Aorta (tissue), 5 donors: Measurements from ENCODE around the gene CDK14. TPM values are rescaled to one million over a fixed set of nuclear protein-coding genes. Genes with fewer than 3 reads are reported as not detected.
"Not testable (repeated sequence)": the region's sequence is repeated elsewhere in the genome, so short reads cannot be mapped to it uniquely, and the experiment has no call there.

Experiments
- ATAC-seq: fragments of 200-7000 bp; cut with Tn5 transposase; one replicate; pipeline ENCODE4 v1.9.1; 2022; ENCODE audit warnings: moderate library complexity; ENCODE audit not compliant: low FRiP score
- DNase-seq, 2 donors: peaks; one replicate each; pipeline ENCODE4 v3.0.0-alpha.2; 2020
- H3K27ac ChIP-seq, 2 donors: one replicate each; pipeline ENCODE4 v1.5.1; 2013; ENCODE audit warnings: low read length in 2 of 2, mild to moderate bottlenecking in 2 of 2, moderate library complexity in 2 of 2, control low read depth in 1 of 2, inconsistent platforms in 1 of 2, low read depth in 1 of 2
- H3K27me3 ChIP-seq, 2 donors: one replicate each; pipeline ENCODE4 v1.6.1; 2013; ENCODE audit warnings: control low read depth in 1 of 2, low read length in 1 of 2, mild to moderate bottlenecking in 1 of 2, moderate library complexity in 1 of 2; ENCODE audit not compliant: insufficient read depth in 2 of 2, control insufficient read depth in 1 of 2
- H3K36me3 ChIP-seq, 2 donors: one replicate each; pipeline ENCODE4 v1.6.1; 2013; ENCODE audit warnings: control low read depth in 1 of 2, low read length in 1 of 2, mild to moderate bottlenecking in 1 of 2; ENCODE audit not compliant: insufficient read depth in 2 of 2, control insufficient read depth in 1 of 2
- H3K4me1 ChIP-seq, 2 donors: one replicate each; pipeline ENCODE4 v1.6.1; 2013; ENCODE audit warnings: low read length in 2 of 2, control low read depth in 1 of 2, mild to moderate bottlenecking in 1 of 2, moderate library complexity in 1 of 2; ENCODE audit not compliant: insufficient read depth in 2 of 2, control insufficient read depth in 1 of 2
- H3K4me3 ChIP-seq, 2 donors: one replicate each; pipeline ENCODE4 v1.5.1; 2013; ENCODE audit warnings: low read length in 2 of 2, control low read depth in 1 of 2, mild to moderate bottlenecking in 1 of 2
- H3K9me3 ChIP-seq: one replicate; pipeline ENCODE4 v1.6.1; 2013; ENCODE audit warnings: mild to moderate bottlenecking, low read length; ENCODE audit not compliant: control insufficient read depth
- WGBS, 2 donors: extraction: QIAGEN DNeasy Blood & Tissue Kit; methylation state at CpG; one replicate each; pipeline ENCODE4 v1.1.7; 2013; 5-methylcytosine and 5-hydroxymethylcytosine counted together
- intact Hi-C, 2 donors: fragments of 100-400 bp; cut with DNase I; formaldehyde crosslinking; loops; one replicate each; pipeline versions ENCODE4 v1.14.2 to v1.15.0; 2022
- polyA plus RNA-seq, 2 donors: library from polyadenylated mRNA; stranded (reverse); fragments of 200-250 nt; gene quantifications; one replicate each; pipeline ENCODE4 v1.2.3, GENCODE V29; 2013
- total RNA-seq, 2 donors: library from RNA; stranded (reverse); fragmentation: NEBNext Ultra II Directional; extraction: Animal tissue kit (Norgen Biotek cat#: 25700); gene quantifications; one replicate each; pipeline ENCODE4 v1.2.1, GENCODE V29; 2021
- donor health status: healthy with polysubstance abuse.
- donor health status: Bipolar disorder and iron deficiency.
- donor health status: DM: no; HTN: no; CAD: no.
- donor health status: DM: no; HTN: no; CAD: no.
- donor health status: DM: yes; HTN: yes; CAD: no.

The CDK14 gene
- total and polyA plus RNA-seq, 4 donors: 4.6 to 72.4 (median 29.5) TPM

DNA sequence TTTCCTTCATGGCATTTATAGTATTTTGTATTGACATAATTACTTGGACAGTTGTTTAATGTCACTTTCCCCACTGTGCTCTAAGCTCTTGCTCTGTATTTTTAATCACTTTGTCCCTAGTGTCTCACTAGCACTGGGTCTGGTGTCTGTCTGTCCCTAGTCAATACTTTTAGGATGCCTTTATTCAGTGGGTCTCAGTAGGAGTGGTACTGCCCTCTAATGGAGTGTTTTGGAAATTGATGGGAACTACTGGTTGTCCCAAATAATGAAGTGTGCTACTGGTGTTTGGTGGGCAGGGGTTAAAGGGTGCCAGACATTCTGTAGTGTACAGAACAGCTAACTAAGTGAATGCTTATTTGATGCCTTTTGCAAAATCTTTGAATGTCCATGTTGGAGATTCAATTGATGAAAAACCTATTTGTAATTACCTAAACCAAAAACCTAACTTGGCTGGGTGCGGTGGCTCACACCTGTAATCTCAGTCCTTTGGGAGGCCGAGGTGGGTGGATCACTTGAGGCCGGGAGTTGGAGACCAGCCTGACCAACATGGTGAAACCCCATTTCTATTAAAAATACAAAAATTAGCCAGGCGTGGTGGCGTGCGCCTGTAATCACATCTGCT is 33.3 kb downstream of the CDK14 start:
- WGBS, 2 donors: 97 to 98% methylated on average over 6 of the region's 6 CpGs
- no peaks in the 10 kb centered on the region for H3K4me1 ChIP-seq
- H3K36me3 ChIP-seq: no peaks in the 10 kb centered on the region
- peak; percentile 73 for ATAC-seq
- no peak overlapping the region for H3K4me3 ChIP-seq
- H3K27me3 ChIP-seq: no peaks in the 10 kb centered on the region
- H3K9me3 ChIP-seq: no peaks in the 10 kb centered on the region
- intact Hi-C loops: loop anchor here (5.0 to 10.0 kb wide), 3 partner anchors 75 to 165 kb away; partner anchors contain the start of gene PTTG1IP2 (in 1 of the 2)
- H3K27ac ChIP-seq: no peak overlapping the region
- no peak for DNase-seq

DNA sequence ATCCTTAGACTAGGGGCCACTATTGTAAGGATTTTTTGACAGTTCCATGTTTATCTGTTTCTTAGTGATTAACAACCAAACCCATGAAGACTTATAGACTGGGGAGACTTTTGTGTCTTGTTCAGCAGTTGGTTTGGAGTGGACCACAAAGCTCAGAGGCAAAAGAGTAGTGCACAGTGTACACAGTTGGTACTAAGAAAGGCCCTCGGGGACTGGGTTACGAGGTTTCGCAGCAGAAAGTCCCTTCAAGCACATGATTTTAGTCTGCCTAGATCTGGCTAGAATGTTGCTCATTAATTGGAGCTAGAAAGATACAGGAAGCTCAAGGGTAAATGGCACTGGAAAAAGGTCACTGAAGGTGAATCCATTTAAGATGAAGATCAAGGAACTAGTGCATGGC is 35.4 kb downstream of the CDK14 start:
- WGBS, 2 donors: 94 to 97% methylated on average over 3 of the region's 3 CpGs
- no peaks in the 10 kb centered on the region for H3K4me1 ChIP-seq
- intact Hi-C loops: loop anchor here in 1 of 2 donors (2.0 kb wide), 1 partner anchor 175 kb away; no protein-coding TSS in a partner anchor
- ATAC-seq (no peak), DNase-seq (no peak)
- no peak overlapping the region for H3K27ac ChIP-seq
- no peaks in the 10 kb centered on the region for H3K9me3 ChIP-seq
- H3K4me3 ChIP-seq: no peak overlapping the region
- no peaks in the 10 kb centered on the region for H3K36me3 ChIP-seq
- H3K27me3 ChIP-seq: no peaks in the 10 kb centered on the region

DNA sequence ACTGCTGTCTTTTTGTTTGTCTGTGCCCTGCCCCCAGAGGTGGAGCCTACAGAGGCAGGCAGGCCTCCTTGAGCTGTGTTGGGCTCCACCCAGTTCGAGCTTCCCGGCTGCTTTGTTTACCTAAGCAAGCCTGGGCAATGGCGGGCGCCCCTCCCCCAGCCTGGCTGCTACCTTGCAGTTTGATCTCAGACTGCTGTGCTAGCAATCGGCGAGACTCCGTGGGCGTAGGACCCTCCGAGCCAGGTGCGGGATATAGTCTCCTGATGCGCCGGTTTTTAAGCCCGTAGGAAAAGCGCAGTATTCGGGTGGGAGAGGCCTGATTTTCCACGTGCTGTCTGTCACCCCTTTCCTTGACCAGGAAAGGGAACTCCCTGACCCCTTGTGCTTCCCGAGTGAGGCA is 43.6 kb downstream of the CDK14 start:
- H3K27ac ChIP-seq, H3K27me3 ChIP-seq, DNase-seq, H3K4me1 ChIP-seq, H3K9me3 ChIP-seq, H3K4me3 ChIP-seq, ATAC-seq, intact Hi-C loops, H3K36me3 ChIP-seq: not testable (repeated sequence)
- WGBS, 2 donors: 89 to 95% methylated on average over 13 to 17 of the region's 17 CpGs

DNA sequence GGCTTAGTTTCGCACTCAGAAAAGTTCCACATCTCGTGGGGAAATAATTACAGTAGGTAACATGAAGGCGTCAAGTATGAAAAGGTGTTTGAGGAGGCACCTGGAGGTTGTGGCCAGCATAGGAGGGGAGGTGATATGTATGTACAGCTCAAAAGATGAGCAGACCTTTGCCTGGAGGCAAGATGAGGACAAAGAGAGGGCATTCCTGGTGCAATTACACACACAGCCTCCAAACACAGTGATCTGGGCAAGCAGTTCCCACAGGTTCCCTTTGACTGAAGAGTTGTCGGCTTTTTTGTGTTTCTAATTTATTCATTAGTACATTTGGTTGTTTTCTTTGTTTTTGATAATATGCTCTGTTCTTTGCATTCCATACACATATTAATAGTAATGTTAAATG is 46.9 kb downstream of the CDK14 start:
- DNase-seq (no peak), ATAC-seq (no peak)
- Histone ChIP-seq H3K4me3 (no peak overlapping the region), H3K27me3 (no peaks in the 10 kb centered on the region), H3K4me1 (no peaks in the 10 kb centered on the region), H3K36me3 (no peaks in the 10 kb centered on the region), H3K27ac (no peak overlapping the region), H3K9me3 (no peaks in the 10 kb centered on the region)
- intact Hi-C loops: no loop called here
- 94 to 98% methylated on average over 4 of the region's 4 CpGs for WGBS, 2 donors

DNA sequence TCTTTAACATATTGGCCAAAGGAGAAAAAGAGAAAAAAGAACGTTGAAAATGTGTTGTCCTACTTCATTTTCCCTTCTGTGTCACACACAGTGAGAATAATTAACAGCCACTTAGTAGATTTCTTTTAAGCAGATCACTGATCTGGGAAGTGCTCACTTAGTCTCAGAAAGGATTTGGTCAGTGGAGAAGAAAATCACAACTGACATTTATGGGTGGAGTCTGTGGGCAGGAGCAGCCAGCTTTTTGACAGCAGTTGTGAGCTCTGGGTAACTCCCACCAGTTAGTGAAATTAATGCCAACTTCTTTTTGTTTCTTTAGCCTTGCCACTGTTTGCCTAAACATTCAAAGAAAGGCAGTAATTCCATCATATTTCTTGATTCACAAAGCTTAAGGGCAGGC is 49.7 kb downstream of the CDK14 start:
- DNase-seq (no peak), ATAC-seq (no peak)
- no peak overlapping the region for H3K4me3 ChIP-seq
- H3K27me3 ChIP-seq: no peaks in the 10 kb centered on the region
- no peak overlapping the region for H3K27ac ChIP-seq
- H3K36me3 ChIP-seq: no peaks in the 10 kb centered on the region
- H3K9me3 ChIP-seq: no peaks in the 10 kb centered on the region
- H3K4me1 ChIP-seq: no peaks in the 10 kb centered on the region
- intact Hi-C loops: no loop called here
- 35 to 39% methylated on average over 1 of the region's 1 CpG for WGBS, 2 donors

- intact Hi-C loops: no loop called here
- Histone ChIP-seq H3K27me3 (no peaks in the 10 kb centered on the region), H3K27ac (peak overlapping the region in 1 of 2 donors; percentile 33), H3K4me1 (no peaks in the 10 kb centered on the region), H3K4me3 (no peak overlapping the region), H3K9me3 (no peaks in the 10 kb centered on the region), H3K36me3 (no peaks in the 10 kb centered on the region)
- no peak for DNase-seq
- no peak for ATAC-seq
- 98% methylated on average over 2 of the region's 2 CpGs for WGBS, 2 donors
Measured at GRCh38 chr7:90648107-90648506, 52.0 kb downstream of the CDK14 start.

DNA sequence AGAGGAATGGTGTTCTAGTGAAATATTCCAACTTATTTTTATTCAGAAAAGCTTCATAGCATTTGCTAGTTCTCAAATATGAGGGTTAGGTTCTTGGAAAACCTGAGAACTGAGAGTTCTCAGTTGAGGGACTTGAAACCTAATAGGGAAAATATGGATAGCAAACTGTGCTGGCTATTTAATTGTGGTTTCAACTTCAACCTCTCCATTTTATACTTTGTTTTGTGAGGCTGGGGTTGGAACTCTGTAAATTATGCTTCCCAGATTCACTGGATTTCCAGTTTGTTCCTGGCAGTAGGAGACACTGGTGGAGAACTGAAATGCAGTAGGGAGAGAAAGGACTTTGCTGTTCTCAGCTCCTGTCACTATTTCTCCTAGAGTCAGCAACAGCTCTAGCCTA is 52.7 kb downstream of the CDK14 start:
- Histone ChIP-seq H3K4me3 (no peak overlapping the region), H3K27me3 (no peaks in the 10 kb centered on the region), H3K36me3 (no peaks in the 10 kb centered on the region), H3K9me3 (no peaks in the 10 kb centered on the region), H3K4me1 (no peaks in the 10 kb centered on the region), H3K27ac (no peak overlapping the region)
- DNase-seq: no peak
- intact Hi-C loops: no loop called here
- no peak for ATAC-seq

- H3K27me3 ChIP-seq: no peaks in the 10 kb centered on the region
- no peaks in the 10 kb centered on the region for H3K4me1 ChIP-seq
- H3K36me3 ChIP-seq: no peaks in the 10 kb centered on the region
- no peak overlapping the region for H3K27ac ChIP-seq
- 95 to 98% methylated on average over 4 of the region's 4 CpGs for WGBS, 2 donors
- ATAC-seq: no peak
- no peak for DNase-seq
- no peaks in the 10 kb centered on the region for H3K9me3 ChIP-seq
- intact Hi-C loops: no loop called here
- no peak overlapping the region for H3K4me3 ChIP-seq
Measured at GRCh38 chr7:90654718-90655427, 58.8 kb downstream of the CDK14 start.

- no peaks in the 10 kb centered on the region for H3K27me3 ChIP-seq
- no peaks in the 10 kb centered on the region for H3K36me3 ChIP-seq
- peaks cover 0 to under 1% of the 10 kb centered on the region in 2 donors for H3K4me1 ChIP-seq
- H3K4me3 ChIP-seq: no peak overlapping the region
- 40 to 41% methylated on average over 2 of the region's 2 CpGs for WGBS, 2 donors
- no peak for ATAC-seq
- no peak for DNase-seq
- H3K9me3 ChIP-seq: no peaks in the 10 kb centered on the region
- H3K27ac ChIP-seq: no peak overlapping the region
- intact Hi-C loops: no loop called here
Measured at GRCh38 chr7:90655566-90655965, 59.4 kb downstream of the CDK14 start.
